Transverse colon (tissue), 4 donors: Measurements from ENCODE around the gene PML.

Source experiments
- EP300 ChIP-seq: sonication (generic); formaldehyde crosslinking; IDR thresholded peaks from one replicate; pipeline ENCODE4 v1.6.1; 2017; ENCODE audit warnings: antibody characterized with exemption, low read depth
- POLR2A ChIP-seq: fragments of 450-650 bp; IDR thresholded peaks from one replicate; pipeline ENCODE4 v1.6.1; 2016; ENCODE audit warnings: antibody characterized with exemption, mild to moderate bottlenecking, moderate library complexity
- POLR2AphosphoS5 ChIP-seq, 3 donors: sonication (generic); formaldehyde crosslinking; IDR thresholded peaks; one replicate each; pipeline ENCODE4 v1.6.1; 2016; ENCODE audit warnings: antibody characterized with exemption in 3 of 3
- TF ChIP-seq, protein P1 (sequence below), 5 experiments: fragments of 200-600 bp in 3 of 5; fragments of 450-650 bp in 2 of 5; sonication (generic) in 3 of 5; IDR thresholded peaks; 1 replicate in 2 of 5; 2 replicates in 3 of 5; pipeline ENCODE4 v1.5.1; 2016 to 2017; ENCODE audit warnings: antibody characterized with exemption in 5 of 5, inconsistent platforms in 3 of 5, mild to moderate bottlenecking in 2 of 5, moderate library complexity in 1 of 5

DNA sequence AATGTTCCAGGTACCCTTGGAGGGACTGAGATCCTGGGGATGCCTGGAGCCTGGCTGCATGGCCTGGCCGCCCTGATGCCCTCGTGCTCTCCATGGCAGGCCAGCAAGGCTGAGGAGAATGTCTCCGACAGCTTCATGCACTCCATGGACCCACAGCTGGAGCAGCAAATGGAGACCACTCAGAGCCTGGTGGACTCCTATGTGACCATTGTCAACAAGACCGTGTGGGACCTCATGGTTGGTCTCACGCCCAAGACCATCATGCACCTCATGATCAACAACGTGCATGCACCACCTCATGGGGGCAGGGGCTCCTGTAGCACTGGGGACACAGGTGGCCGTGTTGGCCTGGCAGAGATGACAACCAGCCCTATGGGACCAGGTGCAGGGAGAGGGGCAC is 68.2 kb downstream of the PML start:
- TF ChIP-seq, protein P1, sequence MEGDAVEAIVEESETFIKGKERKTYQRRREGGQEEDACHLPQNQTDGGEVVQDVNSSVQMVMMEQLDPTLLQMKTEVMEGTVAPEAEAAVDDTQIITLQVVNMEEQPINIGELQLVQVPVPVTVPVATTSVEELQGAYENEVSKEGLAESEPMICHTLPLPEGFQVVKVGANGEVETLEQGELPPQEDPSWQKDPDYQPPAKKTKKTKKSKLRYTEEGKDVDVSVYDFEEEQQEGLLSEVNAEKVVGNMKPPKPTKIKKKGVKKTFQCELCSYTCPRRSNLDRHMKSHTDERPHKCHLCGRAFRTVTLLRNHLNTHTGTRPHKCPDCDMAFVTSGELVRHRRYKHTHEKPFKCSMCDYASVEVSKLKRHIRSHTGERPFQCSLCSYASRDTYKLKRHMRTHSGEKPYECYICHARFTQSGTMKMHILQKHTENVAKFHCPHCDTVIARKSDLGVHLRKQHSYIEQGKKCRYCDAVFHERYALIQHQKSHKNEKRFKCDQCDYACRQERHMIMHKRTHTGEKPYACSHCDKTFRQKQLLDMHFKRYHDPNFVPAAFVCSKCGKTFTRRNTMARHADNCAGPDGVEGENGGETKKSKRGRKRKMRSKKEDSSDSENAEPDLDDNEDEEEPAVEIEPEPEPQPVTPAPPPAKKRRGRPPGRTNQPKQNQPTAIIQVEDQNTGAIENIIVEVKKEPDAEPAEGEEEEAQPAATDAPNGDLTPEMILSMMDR (IDR thresholded peaks at IDR 0.05) = no peak
- no peak for TF ChIP-seq POLR2A
- TF ChIP-seq EP300 = no peak
- no peak for TF ChIP-seq POLR2AphosphoS5 (IDR thresholded peaks at IDR 0.05)
